ENCODE measurements around the gene FOXO3B.
"Not testable (repeated sequence)": the region's sequence is repeated elsewhere in the genome, so short reads cannot be mapped to it uniquely, and the experiment has no call there.

- not testable (repeated sequence) for TF ChIP-seq HNRNPUL1 (IDR thresholded peaks at IDR 0.05; ENCODE audit: low read depth, low read length); NCOA1 (CRISPR knock-in tag; IDR thresholded peaks at IDR 0.05); BRCA1 (CRISPR knock-in tag; IDR thresholded peaks at IDR 0.05); ZNF792 (CRISPR knock-in tag; IDR thresholded peaks at IDR 0.05); HNF4A (CRISPR knock-in tag; IDR thresholded peaks at IDR 0.05); ZBTB43 (CRISPR knock-in tag; conservative IDR thresholded peaks at IDR 0.05); PRMT3 (CRISPR knock-in tag; IDR thresholded peaks at IDR 0.05; ENCODE audit: borderline replicate concordance, low read depth)
These were observed 4.7 kb downstream of the FOXO3B start for GRCh38 chr17:18677381-18677780.

Data from HepG2 (cell line).